ENCODE measurements around the gene SSBP2. TPM values are rescaled to one million over a fixed set of nuclear protein-coding genes. Genes with fewer than 3 reads are reported as not detected.

SSBP2 gene
- total RNA-seq, 4 donors from 2014 or later = 38.6 to 58.5 (median 51.8) TPM

DNA sequence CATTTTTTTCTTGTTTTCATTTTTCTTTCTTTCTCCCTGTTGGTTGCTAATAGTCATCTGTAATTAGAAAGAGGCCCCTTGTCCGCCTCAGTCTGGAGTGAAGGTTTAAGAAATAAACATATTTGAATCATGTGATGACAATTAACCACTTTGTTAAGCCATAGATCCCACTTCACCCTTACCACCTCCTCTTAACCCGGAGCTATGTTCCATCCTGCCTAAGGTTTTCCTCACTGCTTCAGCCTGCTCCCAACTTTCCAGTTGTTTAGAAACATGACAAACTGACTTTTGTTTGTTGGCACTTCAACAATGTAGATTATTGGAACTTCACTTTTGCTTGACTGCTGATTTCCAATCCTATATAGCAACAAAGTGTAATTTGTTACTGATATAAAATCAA lies 37.4 kb upstream of the SSBP2 start:
- no peak for DNase-seq
- no peak for TF ChIP-seq POLR2A (IDR thresholded peaks at IDR 0.05)
- no peak for TF ChIP-seq CTCF (IDR thresholded peaks at IDR 0.05)
- WGBS, 2 donors = 52 to 57% methylated on average over 2 of the region's 2 CpGs
- Histone ChIP-seq H3K4me3 (replicated peaks in 1 of 3) (no peak overlapping the region), H3K4me1 (peaks cover 20 to 25% of the 10 kb centered on the region in 2 donors), H3K9me3 (no peaks in the 10 kb centered on the region), H3K27ac (peak overlapping the region in 2 of 3 donors; percentile 15 to 32), H3K27me3 (no peaks in the 10 kb centered on the region), H3K36me3 (no peaks in the 10 kb centered on the region)
- intact Hi-C loops (cut with DNase I) = loop anchor here (5.0 kb wide), 1 partner anchor 64 kb away; no protein-coding TSS in a partner anchor

DNA sequence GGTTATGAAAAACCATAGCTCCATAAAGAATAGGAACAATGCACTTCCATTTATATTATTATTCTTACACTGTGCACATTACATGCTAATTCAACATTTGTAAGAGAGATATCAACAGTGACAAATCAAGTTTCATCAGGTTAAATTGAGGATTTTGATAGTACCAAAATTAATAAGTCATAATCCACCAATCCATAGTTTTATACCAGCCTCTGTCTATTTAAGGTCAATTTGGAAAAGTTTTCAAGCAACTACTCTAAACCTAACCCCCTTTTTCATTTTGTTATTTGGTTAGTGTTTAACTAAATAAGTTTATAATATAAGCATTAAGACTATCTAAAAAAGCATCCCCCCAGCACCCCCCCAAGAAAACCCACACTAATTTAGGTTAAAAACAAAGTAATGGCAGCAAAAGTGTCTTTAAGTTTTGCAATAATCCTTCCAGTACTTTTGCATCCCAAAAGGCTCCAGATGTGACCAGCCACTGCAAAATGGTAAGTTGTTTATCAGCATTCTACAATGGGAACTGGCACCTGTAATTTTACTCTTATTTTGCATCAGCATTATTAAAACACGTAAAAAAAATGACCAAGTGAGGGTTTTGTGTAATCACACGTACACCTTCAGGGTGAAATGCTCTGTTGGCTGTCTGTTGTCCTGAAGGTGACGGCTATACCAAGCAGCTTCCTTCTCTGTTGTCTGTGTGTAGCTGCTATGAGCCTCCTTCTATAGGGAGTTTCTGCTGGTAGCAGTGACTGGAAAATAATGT lies 36.8 kb upstream of the SSBP2 start:
- Histone ChIP-seq H3K27ac (peak overlapping the region; percentile 5 to 32 (median 15)), H3K4me3 (replicated peaks in 1 of 3) (no peak overlapping the region)

GRCh38 chr5:81786991-81787390 lies 36.1 kb upstream of the SSBP2 start:
- H3K27me3 ChIP-seq = no peaks in the 10 kb centered on the region
- TF ChIP-seq POLR2A (IDR thresholded peaks at IDR 0.05) (no peak), CTCF (IDR thresholded peaks at IDR 0.05) (no peak)
- H3K4me1 ChIP-seq = peaks cover 20 to 25% of the 10 kb centered on the region in 2 donors
- DNase-seq = peak in 1 of 2 donors; percentile 14
- 31 to 33% methylated on average over 5 of the region's 5 CpGs for WGBS, 2 donors
- intact Hi-C loops (cut with DNase I) = loop anchor here (5.0 kb wide), 1 partner anchor 65 kb away; no protein-coding TSS in a partner anchor
- peak overlapping the region; percentile 5 to 32 (median 15) for H3K27ac ChIP-seq
- no peak overlapping the region for H3K4me3 ChIP-seq (replicated peaks in 1 of 3)
- H3K9me3 ChIP-seq = no peaks in the 10 kb centered on the region
- no peaks in the 10 kb centered on the region for H3K36me3 ChIP-seq

More for the DNA sequence above, 36.8 kb upstream of the SSBP2 start:
- Histone ChIP-seq H3K36me3 (no peaks in the 10 kb centered on the region), H3K4me1 (peaks cover 20 to 25% of the 10 kb centered on the region in 2 donors), H3K9me3 (no peaks in the 10 kb centered on the region), H3K27me3 (no peaks in the 10 kb centered on the region)
- intact Hi-C loops (cut with DNase I) = loop anchor here (5.0 kb wide), 1 partner anchor 65 kb away; no protein-coding TSS in a partner anchor
- 7 to 12% methylated on average over 3 of the region's 3 CpGs for WGBS, 2 donors
- TF ChIP-seq POLR2A (IDR thresholded peaks at IDR 0.05) (no peak), CTCF (IDR thresholded peaks at IDR 0.05) (no peak)
- peak; percentile 82 for DNase-seq

DNA sequence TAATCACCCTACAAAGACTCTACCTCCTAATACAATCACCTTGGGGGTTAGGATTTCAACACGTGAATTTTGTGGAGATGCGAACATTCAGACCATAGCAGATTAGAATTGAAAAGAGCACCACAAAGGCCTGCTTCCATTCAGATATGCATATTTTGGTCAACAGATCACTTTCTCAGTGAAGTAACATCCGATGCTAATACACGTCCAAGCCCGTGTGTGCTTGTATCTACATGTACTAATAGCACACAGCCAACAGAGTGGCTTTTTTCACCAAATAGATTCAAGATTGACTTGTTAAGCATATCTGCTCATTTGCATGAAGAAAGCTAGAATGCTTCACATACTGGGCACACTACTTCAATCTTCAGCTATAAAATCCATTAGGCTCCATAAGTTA lies 35.6 kb upstream of the SSBP2 start:
- TF ChIP-seq CTCF (IDR thresholded peaks at IDR 0.05) (no peak), POLR2A (IDR thresholded peaks at IDR 0.05) (no peak)
- H3K36me3 ChIP-seq = no peaks in the 10 kb centered on the region
- peaks cover 20 to 25% of the 10 kb centered on the region in 2 donors for H3K4me1 ChIP-seq
- H3K27ac ChIP-seq = peak overlapping the region in 2 of 3 donors; percentile 15 to 32
- no peak for DNase-seq
- H3K9me3 ChIP-seq = no peaks in the 10 kb centered on the region
- WGBS, 2 donors = 93 to 95% methylated on average over 5 of the region's 5 CpGs
- intact Hi-C loops (cut with DNase I) = loop anchor here (5.0 kb wide), 1 partner anchor 66 kb away; no protein-coding TSS in a partner anchor
- no peak overlapping the region for H3K4me3 ChIP-seq (replicated peaks in 1 of 3)
- H3K27me3 ChIP-seq = no peaks in the 10 kb centered on the region

DNA sequence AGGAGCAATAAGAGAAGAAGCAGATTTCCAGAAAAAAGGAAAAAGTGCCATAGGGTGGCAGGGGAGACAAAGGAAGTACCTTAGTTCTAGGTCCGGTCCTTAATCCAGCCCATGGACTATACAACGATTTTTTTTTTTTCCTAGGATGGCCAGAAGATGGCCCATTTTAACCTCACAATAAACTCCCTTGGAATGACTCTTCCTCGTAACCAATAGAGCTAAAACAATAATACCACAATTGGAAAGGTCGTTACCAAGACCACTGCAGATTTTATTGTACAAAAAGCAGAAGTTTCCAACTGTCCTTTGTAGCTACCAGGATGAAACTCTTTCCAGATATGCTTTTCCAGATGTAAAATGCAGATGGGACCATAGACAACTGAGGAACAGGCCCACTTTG lies 34.4 kb upstream of the SSBP2 start:
- H3K27ac ChIP-seq = no peak overlapping the region
- 51 to 57% methylated on average over 4 of the region's 4 CpGs for WGBS, 2 donors
- no peaks in the 10 kb centered on the region for H3K9me3 ChIP-seq
- TF ChIP-seq POLR2A (IDR thresholded peaks at IDR 0.05) (no peak), CTCF (IDR thresholded peaks at IDR 0.05) (no peak)
- intact Hi-C loops (cut with DNase I) = loop anchor here (5.0 kb wide), 1 partner anchor 67 kb away; no protein-coding TSS in a partner anchor
- H3K27me3 ChIP-seq = no peaks in the 10 kb centered on the region
- no peaks in the 10 kb centered on the region for H3K36me3 ChIP-seq
- no peak for DNase-seq
- peaks cover 20 to 25% of the 10 kb centered on the region in 2 donors for H3K4me1 ChIP-seq
- H3K4me3 ChIP-seq (replicated peaks in 1 of 3) = no peak overlapping the region

Measured in thyroid gland (tissue), 4 donors.